ENCODE data around the gene RARB.

DNA sequence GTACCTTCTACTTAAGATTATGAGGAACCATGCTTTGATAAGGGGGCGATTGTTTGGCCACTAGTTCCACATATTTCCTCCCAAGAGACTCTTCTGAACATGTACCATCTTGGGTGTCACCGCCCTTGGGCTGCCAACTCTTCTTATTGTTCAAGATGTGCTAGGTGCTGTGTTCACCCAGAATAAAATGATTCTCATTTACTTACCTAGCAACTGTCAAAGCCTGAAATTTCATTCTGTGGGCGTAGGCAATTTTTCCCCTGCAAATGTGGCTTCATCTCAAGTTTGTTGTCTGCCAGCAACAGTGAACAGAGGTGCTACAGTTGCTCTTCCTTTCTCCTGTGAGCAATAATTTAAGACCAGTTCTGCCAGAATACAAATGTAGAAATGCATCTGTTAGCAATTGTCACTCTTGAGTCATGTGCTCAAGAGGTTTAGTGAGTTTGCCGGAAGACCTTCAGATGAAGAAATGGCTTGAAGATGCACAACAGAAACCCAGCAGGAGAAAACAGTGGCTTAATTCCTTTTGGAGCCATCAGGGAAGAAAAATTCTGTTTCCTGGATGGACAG, 41.3 kb upstream of the RARB start:
- TF ChIP-seq, protein P1, sequence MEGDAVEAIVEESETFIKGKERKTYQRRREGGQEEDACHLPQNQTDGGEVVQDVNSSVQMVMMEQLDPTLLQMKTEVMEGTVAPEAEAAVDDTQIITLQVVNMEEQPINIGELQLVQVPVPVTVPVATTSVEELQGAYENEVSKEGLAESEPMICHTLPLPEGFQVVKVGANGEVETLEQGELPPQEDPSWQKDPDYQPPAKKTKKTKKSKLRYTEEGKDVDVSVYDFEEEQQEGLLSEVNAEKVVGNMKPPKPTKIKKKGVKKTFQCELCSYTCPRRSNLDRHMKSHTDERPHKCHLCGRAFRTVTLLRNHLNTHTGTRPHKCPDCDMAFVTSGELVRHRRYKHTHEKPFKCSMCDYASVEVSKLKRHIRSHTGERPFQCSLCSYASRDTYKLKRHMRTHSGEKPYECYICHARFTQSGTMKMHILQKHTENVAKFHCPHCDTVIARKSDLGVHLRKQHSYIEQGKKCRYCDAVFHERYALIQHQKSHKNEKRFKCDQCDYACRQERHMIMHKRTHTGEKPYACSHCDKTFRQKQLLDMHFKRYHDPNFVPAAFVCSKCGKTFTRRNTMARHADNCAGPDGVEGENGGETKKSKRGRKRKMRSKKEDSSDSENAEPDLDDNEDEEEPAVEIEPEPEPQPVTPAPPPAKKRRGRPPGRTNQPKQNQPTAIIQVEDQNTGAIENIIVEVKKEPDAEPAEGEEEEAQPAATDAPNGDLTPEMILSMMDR (IDR thresholded peaks at IDR 0.05), result no peak
- no peak for TF ChIP-seq POLR2A (IDR thresholded peaks at IDR 0.05)
